ENCODE data around the gene UBE2D4.

DNA sequence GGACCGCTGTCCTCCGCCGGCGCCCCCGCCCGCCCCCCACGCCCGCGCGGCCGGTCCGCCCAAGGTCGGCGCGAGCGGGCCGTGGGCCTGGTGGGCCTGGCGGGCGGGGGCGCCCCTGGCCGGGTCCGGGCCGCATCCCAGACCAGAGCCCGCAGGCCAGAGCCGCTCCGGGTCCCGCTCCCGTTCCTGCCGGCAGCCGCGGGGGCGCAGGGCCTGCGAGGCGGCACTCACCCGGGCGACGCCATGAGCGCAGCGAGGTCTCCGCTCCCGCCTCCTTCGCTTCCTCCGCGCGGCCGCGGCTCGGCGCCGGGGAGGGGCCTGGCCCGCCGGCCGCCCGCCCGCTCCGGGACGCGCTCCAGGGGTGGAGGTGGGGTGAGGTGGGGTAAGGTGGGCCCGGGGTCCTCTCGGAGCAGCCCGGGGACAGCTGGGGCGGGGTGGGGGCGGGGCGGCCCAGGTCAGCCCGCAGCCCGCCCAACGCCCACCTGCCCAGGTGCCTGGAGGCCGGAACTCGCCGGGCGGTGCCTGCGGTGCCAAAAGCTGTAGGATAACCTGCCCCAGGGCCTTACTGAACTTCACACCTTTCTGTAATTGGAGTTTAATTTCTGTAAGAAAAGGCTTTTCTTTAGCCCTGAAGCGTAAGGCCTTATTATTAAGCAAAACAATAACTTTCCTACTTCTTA, 19.8 kb upstream of the UBE2D4 start, which contains the start of gene URGCP:
- TF ChIP-seq EZH2 (IDR thresholded peaks at IDR 0.05; ENCODE audit: borderline replicate concordance, low read length) = no peak
- TF ChIP-seq, protein P1, sequence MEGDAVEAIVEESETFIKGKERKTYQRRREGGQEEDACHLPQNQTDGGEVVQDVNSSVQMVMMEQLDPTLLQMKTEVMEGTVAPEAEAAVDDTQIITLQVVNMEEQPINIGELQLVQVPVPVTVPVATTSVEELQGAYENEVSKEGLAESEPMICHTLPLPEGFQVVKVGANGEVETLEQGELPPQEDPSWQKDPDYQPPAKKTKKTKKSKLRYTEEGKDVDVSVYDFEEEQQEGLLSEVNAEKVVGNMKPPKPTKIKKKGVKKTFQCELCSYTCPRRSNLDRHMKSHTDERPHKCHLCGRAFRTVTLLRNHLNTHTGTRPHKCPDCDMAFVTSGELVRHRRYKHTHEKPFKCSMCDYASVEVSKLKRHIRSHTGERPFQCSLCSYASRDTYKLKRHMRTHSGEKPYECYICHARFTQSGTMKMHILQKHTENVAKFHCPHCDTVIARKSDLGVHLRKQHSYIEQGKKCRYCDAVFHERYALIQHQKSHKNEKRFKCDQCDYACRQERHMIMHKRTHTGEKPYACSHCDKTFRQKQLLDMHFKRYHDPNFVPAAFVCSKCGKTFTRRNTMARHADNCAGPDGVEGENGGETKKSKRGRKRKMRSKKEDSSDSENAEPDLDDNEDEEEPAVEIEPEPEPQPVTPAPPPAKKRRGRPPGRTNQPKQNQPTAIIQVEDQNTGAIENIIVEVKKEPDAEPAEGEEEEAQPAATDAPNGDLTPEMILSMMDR (conservative IDR thresholded peaks at IDR 0.05 in 1 of 2, IDR thresholded peaks at IDR 0.05 in 1 of 2; ENCODE audit: extremely low read depth in 1 of 2, insufficient read depth in 1 of 2, low read depth in 1 of 2, low read length in 2 of 2) = no peak
